ENCODE measurements around the gene SLC45A1.
A peak's percentile ranks its signal among the peaks of the same experiment; 100 is the strongest.
"Not testable (repeated sequence)": the region's sequence is repeated elsewhere in the genome, so short reads cannot be mapped to it uniquely, and the experiment has no call there.

SLC45A1 gene

DNA sequence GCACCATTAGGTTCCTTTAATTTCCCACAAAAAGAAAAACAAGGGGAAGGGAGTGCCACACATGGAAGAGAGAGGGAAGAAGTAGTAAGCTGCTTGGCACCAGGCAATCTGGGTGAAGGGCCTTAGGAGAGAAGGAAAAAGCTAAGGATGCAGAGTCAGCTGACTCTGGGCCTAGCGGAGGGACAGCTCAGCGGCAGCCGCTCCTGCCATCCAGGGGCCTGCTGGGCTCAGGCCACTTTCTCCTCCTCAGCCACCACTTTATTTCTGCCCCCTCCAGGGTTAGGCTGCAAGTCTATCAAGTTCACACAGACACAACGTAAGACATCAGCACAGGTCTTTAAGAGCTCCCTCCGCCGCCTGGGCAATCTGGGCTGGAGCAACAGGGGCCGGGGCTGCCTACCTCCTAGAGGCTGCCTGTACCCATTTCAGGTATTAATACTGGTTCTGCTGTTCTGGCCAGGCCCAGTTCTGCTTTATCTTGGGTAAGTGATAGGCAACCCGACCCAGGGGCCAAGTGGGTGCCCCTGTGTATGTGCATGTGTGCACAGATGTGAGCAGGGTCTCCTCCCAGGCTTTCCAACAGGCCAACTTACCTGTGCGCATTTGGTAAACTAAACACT lies 53.6 kb downstream of the SLC45A1 start:
- no peak for DNase-seq

DNA sequence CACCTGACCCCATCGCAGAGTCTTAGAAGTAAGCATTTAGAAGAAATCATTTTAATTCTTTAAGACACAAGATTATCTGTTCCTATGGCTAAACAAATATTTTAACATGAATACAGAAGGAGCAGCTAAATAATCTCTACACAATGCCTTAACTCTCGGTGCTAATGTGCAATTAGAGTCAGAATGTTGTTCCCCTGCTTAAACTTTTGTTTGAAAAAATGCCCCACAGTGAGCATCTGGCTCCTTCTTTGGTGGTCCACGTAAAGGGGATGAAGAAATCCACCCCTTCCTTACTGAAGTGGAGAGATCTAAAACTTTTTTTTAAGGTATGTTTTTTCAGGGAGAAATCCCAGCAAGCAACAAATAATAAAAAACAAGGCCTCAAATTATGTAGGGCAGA lies 55.2 kb downstream of the SLC45A1 start:
- DNase-seq: no peak

DNA sequence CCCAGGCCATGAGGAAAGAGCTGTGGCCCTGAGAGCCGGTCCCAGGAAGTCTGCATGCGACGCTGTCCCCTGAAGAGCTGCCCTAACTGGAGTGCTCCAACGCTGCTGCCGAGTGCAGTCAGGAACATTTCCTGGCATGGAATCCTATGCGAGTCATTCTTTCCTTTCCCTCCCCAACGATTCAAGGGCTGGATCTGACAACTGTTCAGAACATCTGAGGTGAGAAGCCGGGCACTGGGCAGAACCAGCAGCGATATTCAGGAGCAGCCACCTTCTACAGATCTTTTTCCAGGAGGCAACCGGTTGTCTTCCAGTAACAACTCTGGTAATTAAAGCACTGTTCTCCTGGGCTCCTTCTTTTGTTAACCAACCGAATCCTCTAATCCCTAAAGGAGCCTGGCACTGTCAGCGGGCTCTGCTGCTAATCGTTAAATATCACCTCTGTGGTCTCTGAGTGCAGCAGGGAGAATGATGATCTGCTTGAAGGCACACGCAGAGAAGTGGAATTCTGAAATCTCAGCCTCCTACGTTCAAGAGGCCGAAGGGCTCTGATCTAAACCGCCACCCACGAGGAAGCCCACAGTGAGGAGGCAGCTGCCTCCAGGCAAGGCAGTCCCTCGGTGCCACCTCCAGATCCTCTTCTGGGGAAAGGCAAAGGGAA lies 55.8 kb downstream of the SLC45A1 start:
- DNase-seq: no peak

DNA sequence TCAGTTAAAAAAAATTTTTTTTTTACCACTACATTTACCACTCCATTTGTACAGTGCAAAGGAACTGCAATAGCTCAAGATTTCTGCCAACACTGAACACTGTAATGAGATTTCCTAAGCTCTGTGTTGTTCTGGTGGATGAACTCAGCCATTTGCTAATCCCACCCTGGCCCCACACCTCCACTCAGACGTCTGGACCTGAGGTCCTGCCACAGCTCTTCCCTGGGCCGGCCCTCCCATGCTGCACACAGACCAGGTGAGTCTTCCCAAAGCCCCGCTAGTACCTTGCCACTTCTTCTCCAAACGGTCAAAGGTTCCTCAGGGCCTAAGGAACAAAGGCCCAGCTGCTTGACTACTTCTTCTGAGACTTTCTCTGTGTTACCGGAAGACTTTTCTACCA lies 56.4 kb downstream of the SLC45A1 start:
- no peak for DNase-seq

DNA sequence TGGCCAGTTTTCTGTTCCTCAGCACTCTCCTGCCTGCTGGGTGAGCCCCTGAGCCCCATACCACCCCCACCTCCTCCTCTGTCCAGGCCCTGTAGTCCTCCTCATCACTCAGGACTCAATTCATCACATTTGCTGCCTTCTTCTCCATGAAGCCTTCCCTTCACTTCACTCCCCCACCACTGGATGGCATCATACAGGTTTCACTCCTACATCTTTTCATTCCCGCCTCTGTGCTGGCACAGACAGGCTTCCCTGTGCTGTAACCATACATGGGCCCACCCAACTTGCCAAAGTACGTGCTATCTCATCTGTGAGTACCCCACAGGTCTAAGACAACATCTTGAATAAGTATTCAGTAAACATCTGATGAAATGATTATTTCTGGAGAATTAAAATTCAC lies 56.9 kb downstream of the SLC45A1 start:
- no peak for DNase-seq

DNA sequence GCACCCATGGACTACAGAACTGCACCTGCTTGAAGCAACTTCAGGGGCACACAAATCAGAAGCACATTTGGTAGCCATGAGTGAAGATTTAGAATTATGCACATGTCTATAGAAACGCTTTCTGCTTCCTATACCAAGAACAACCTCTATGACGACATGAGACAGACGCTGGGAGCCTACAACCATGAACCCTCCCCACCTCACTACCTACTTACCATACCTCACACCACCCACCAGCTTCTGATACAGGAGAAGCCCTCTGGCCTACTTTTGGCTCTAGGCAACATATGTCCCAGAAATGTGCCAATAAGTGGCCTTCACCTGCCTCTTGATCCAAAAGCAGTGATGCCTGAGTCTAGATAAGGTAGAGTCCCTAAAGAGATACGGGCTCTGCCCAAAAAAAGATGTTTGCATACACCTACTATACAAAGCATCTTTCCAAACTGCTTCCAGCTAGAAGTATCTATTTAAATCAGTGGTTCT lies 58.5 kb downstream of the SLC45A1 start:
- DNase-seq: no peak

DNA sequence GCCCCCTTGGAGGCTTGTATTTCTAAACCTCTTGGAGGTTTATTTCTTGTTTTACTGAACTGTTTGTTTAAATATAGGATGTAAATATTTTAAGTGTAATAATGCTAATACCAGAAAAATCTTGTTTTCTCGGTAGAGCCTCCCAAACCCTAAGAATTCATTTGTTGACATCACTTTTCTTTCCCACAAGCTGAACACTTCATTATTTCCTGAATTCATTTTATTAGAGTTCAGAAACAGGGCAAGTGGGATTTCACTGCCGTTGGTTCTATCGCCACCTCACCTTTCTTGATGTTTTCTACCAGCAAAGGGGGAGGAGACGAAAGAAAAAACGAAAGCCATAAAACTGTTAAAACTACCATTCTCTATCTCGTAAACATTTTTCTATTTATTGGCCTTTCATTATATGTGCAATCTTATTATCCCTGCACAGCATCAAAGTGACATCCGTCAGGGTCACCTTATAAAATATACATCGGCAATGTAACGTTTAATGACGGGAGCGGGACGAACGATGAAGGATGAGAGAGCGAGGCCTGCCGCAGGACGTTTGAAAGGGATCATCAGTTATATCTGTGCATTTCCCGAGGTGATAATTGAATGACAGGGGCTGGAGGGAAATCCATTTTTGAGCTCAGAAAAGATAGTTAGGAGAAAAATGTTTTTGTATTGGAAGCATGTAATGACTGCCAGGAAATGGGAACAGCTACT lies 59.5 kb downstream of the SLC45A1 start:
- DNase-seq: no peak

DNA sequence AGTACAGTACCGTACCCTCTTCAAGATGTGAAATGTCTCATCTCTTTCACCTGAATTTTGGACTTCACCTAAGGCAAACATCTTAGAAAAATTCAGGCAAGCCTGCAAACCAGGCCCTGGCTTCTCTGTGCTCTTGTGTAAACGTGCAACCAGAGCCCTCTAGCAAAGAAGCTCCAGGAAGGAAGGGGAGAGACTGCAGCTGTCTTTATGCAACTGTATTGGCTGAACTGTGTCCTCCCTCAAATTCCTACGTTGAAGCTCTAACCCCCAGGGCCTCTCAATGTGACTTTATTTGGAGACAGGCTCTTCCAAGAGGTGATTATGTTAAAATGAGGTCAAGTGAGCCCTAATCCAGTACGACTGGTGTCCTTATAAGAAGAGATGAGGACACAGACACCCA lies 60.3 kb downstream of the SLC45A1 start:
- no peak for DNase-seq

DNA sequence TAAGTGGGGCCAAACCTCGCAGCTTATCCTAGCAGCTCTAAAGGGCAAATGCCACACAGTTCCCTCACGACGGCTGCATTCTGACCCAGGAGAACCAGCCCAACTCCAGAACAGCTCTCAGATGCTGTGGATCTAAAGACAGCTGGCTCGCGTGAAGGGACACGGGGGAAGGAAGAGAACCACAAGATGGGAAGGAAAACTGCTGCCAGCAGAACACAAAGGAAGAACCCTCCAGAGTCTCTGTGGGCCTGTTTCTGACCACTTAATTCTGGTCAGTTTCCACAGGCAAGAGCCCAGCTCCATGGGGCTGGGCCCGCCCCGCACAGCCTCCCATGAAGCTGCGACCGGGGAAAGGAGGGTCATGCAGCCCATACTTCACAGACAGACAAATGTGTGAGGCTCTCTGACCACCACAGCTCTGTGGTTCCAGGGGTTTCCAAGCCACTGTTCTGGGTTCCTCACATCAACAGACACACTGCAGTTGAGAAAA lies 61.1 kb downstream of the SLC45A1 start:
- no peak for DNase-seq

DNA sequence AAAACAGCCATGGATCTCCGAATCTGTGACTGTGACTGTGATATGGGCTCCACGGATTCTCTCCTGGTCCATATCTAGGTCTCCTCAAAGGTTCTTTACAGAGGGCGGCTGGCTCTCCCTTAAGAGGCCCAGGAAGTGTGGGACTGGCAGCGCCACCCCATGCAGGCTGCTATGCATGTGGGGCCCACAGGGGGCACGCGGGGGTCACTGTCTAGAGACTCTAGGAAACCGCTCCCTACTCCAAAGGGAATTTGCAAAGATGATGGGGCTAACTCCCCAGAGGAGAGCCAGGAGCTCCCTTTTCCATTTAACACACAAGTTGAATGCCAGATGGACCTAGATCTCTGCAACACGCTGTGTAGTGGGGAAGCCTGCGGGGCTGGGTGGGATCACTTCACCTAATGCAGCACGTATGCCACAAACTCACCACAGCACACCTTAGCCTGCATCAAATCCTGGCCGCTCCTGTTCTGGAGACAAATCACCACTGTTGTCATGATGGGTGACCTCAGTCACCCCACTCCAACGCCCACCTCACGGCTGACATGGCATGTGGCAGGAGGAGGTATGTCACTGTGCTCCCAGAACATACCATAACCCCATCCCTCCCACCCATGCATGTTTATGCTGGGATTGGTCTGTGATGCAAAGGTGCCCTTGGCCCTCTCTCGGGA lies 61.7 kb downstream of the SLC45A1 start:
- DNase-seq: no peak

DNA sequence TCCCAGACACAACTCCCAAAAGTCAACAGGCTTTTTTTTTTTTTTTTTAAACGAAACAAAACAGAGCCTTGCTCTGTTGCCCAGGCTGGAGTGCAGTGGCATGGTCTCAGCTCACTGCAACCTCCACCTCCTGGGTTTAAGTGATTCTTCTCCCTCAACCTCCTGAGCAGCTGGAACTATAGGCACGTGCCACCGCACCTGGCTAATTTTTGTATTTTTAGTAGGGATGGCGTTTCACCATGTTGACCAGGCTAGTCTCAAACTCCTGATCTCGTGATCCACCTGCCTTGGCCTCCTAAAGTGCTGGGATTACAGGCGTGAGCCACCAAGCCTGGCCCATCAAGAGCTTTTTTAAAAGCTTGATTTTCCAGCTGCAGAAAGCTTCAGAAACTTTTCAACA lies 62.4 kb downstream of the SLC45A1 start:
- not testable (repeated sequence) for DNase-seq

DNA sequence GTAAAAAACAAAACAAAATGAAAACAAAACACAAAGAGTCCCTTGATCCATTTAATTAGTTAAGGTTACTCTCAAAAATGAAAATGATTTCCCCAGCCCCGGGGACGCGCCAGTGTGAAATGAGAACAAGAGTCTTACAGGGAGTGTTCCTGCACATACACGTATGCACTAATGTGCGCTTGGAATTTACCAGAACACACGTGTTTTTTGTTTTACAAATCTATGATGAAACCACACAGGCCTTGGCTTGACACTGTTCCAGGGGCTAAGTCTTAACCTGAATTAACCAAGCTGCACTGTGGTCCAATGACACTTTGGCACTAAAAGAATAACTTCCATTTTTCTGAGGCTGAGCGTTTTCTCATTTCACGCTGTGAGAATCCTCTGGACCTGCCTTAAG lies 63.7 kb downstream of the SLC45A1 start:
- no peak for DNase-seq

DNA sequence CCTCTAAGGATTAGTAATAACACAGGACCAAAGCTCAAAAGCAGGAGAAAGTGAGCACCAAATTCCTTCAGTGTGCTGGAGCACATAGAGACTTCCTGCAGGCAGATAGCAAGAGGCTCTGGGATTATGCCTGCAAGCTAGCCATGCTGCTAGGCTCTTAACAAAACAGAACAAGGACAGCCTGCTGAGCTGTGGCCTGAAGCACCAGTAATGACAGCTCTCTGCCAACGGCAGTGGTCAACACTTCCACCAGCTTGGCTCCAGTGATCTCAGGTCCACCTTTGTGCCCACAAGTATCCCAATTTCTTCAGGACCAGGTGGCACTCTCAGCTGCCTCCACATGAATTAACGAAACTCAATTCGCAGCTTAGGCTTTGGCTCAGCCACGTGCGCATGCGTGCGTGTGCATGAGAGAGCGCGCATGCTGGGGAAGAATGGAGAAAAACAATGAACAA lies 64.2 kb downstream of the SLC45A1 start:
- no peak for DNase-seq

DNA sequence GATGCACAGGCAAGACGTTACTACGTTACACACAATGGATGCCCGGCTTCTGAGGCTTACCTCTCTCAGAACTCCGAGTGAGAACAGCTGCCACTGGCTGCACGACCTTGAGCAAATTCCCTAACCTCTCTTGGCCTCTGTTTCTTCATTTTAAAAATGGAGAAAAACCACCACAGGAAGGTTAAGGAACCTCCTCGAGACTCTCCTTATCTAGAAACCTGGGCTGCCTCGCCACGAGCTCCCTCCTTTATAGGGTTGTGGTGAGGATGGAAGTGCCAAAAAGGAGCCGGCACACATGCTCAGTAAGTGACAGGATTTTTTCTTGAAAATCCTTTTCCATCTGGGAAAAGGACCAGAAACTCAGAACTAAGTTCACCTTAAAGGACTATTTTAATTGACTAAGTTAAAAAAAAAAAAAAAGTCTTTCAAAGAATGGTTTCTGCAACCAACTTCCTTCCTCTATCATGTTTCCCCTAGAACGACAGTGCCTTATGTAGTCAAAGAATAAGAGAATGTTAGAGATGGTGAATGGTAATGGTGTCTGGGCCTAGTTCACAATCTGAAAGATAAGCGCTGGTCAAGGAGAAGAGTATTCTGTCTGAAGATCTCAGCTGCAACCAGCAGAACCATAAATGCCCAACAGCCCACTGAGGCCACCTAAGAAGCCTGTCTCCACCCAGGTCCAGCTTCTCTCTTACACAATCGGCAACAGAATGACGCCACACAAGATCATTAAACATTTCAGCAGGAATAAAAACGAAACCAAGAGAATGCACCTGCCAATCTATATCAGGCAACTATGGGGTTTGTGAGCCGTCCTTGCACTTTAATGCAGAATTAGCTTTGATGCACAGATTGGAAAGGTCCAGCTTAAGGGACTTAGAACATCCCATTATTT lies 64.9 kb downstream of the SLC45A1 start:
- peak; percentile 11 for DNase-seq

DNA sequence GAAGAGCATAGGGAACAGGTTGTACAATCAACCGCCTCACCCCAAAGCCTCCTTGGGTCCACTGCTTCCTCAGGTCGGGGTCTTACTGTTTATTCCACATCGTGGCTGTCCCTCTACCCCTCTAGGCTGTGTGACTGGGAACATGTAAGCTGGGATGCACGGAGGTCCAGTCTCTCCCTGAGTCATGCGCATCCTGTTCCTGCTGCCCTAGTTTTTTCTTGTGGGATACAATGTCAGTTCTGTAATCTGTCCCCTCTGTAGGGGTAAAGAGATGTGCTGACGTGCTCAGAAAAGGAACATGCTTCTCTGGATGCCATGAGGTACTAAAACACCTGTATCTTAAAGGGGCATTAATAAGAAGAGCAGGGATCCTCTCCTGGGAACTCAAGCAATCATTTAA lies 66.2 kb downstream of the SLC45A1 start:
- DNase-seq: no peak

DNA sequence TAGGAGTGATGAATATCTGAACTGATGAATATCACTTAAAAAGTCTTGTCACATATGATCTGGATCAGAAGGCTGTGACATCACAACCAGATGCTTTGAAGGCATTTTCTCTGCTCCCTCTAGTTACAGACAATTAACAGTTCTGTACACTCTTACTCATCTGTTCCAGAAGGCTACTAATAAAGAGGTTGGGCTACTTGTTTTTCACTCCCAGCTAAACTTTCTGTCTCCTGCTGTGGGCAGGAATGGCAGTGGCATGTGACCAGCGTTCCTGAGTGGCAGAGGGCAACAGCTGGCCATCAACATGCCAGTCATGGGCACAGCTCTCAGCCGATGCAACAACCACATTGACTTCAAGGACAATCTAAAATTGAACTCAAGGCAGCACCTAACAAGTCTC lies 66.7 kb downstream of the SLC45A1 start:
- no peak for DNase-seq

DNA sequence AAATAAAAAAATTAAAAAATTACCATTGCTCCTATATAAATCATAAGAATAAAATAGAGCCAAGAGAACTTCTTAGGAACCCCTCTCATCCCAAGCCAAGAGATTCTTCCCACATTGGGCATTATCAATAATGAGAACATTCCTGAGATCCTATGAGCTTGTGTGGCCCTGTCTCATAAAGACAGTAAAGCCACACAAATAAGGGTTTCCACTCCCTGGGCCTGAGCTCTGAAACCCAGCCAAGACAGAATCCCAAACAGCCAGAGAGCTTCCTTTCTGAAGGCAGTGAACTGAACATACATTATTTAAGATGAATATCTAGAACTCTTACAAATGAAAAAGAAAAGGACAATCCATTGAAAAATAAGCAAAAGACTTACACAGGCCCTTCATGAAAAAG lies 68.3 kb downstream of the SLC45A1 start:
- DNase-seq: no peak

DNA sequence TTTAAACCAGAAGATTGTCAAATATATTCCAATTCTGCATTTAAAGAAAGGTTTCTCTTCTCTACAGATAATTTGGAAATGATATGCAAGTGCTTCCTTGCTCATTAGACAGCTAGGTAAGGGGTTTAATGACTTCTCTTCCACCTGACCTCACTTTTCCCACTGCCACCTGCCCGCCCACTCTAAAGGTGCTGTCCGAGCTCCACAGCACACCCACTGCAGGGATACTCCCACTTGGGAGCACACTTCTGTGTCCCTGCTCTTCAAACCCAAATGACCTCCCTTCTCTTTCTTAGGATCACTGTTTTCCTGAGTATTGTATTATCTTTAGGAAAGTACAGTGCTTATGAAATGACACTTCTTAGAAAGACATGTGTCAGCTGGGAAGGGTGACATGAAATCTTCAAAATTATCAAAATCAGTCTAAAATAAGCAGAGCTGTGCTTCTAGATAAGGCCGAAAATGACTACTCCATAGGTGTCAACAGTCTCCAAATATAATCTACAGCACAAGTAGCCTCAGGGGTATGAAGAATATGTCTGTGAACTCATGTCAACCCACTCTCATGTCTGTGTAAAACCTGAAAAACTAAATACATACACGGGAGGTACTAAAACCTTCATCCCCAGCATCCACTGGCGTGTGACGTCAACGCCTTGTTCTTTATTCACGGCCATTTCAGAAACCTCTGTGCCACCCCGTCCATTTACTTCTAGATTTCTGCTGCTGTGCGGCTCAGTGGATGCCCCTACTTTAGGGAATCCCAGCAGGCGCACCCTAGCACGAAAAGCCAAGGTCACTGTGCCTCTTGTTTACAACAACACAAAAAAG lies 71.0 kb downstream of the SLC45A1 start:
- no peak for DNase-seq

DNA sequence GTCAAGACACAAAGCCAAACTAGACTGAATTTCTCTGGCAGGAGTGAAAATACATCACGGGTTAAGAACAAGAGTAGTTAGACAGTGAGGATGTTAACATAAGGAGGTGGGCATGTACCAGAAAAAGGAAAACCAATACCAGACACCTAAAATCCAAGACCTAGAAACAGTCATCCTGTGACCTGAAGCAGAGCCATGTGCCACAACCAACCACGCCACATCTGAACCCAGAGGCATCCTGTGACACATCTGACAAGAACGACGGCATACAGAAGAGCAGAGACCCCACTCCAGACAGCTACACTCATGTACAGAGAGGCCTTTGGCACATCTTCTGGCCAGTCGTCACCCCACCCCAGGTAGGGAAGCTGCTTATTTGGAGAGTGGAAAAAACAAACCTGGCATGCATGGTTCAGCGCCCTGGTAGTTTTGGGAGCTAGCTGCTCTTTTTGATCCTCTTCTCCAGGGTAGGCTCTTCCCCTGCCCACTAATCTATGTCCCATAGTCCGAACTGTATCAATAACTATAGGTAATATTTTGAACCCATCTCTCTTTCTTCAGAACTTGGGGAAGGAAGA lies 72.1 kb downstream of the SLC45A1 start:
- DNase-seq: no peak

DNA sequence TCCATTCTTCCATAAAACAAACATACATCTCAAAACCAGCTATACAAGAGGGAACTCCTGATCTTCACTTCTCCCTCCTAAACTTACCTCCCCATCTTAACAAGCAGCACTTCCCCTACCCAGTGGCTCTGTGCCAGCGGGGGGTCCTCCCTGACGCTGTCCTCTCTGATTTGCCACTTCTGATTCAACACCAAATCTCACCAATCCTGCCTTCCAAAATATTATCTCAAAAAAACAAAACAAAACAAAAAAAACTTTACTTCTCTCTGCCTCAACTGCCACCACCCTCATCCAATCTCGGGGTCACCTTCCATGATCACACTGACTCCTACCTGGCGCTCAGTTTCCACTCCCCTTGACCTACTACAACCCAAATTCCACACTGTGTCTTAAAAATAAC lies 72.8 kb downstream of the SLC45A1 start:
- no peak for DNase-seq

DNA sequence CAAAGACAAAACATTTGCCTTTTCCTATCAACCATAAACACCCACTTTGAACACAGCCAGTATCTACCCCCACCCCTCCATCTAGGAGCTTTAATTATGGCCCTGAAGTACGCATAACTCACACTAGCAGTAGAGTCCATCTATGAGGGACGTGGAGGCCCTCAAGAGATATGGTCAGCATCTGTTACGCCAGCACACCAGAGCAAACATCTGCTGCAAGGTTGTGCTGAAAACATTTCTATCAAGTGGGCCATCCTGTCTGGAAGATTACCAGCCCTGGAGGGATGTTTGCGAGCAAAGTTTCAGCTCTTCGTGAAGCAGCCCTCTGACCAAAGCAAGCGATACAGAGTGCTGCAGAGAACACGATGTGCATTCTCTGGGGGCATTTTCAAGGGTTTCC lies 74.6 kb downstream of the SLC45A1 start:
- no peak for DNase-seq

All from CD4-positive, alpha-beta T cell treated with Interleukin-4 for 4 hours (primary cell).